ENCODE measurements around the gene RDH5.

Gene RDH5

GRCh38 chr12:55715833-55716581, 4.2 kb upstream of the RDH5 start, which contains the start of gene BLOC1S1:
TSS of gene BLOC1S1 (plus strand) at chr12:55716046. CDS start at chr12:55716052, 6 bp downstream.
- peak within 1 kb of the TSS; percentile 74 for H3K27ac ChIP-seq
- TF ChIP-seq ZFX (IDR thresholded peaks at IDR 0.05) = peak; percentile 95; the same call in 1 of the 2 replicates
- TF ChIP-seq, protein P1, sequence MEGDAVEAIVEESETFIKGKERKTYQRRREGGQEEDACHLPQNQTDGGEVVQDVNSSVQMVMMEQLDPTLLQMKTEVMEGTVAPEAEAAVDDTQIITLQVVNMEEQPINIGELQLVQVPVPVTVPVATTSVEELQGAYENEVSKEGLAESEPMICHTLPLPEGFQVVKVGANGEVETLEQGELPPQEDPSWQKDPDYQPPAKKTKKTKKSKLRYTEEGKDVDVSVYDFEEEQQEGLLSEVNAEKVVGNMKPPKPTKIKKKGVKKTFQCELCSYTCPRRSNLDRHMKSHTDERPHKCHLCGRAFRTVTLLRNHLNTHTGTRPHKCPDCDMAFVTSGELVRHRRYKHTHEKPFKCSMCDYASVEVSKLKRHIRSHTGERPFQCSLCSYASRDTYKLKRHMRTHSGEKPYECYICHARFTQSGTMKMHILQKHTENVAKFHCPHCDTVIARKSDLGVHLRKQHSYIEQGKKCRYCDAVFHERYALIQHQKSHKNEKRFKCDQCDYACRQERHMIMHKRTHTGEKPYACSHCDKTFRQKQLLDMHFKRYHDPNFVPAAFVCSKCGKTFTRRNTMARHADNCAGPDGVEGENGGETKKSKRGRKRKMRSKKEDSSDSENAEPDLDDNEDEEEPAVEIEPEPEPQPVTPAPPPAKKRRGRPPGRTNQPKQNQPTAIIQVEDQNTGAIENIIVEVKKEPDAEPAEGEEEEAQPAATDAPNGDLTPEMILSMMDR (conservative IDR thresholded peaks at IDR 0.05) = no peak

- no peak for TF ChIP-seq ZFX (IDR thresholded peaks at IDR 0.05)
- TF ChIP-seq, protein P1 (conservative IDR thresholded peaks at IDR 0.05) = no peak
- peak overlapping the region; percentile 74 for H3K27ac ChIP-seq
These were observed 3.6 kb upstream of the RDH5 start for GRCh38 chr12:55716582-55716957.

- TF ChIP-seq, protein P1 (conservative IDR thresholded peaks at IDR 0.05) = no peak
- no peak for TF ChIP-seq ZFX (IDR thresholded peaks at IDR 0.05)
- peak overlapping the region; percentile 74 for H3K27ac ChIP-seq
These were observed 2.9 kb upstream of the RDH5 start for GRCh38 chr12:55717011-55718007.

GRCh38 chr12:55718015-55718414, 2.2 kb upstream of the RDH5 start:
- no peak overlapping the region for H3K27ac ChIP-seq
- TF ChIP-seq, protein P1 (conservative IDR thresholded peaks at IDR 0.05) = no peak
- no peak for TF ChIP-seq ZFX (IDR thresholded peaks at IDR 0.05)

GRCh38 chr12:55718624-55719275, 1.4 kb upstream of the RDH5 start:
- H3K27ac ChIP-seq = no peak overlapping the region

GRCh38 chr12:55719371-55719770, 822 bp upstream of the RDH5 start:
- no peak overlapping the region for H3K27ac ChIP-seq
- TF ChIP-seq, protein P1 (conservative IDR thresholded peaks at IDR 0.05) = no peak
- TF ChIP-seq ZFX (IDR thresholded peaks at IDR 0.05) = no peak

More at GRCh38 chr12:55718624-55719275, 1.4 kb upstream of the RDH5 start:
- TF ChIP-seq, protein P1 (conservative IDR thresholded peaks at IDR 0.05) = no peak
- TF ChIP-seq ZFX (IDR thresholded peaks at IDR 0.05) = no peak

All from C4-2B (cell line).